SKM-1 treated with dmso at 0.1 percent for 144 hours (cell line): ENCODE measurements around the gene IL17RB.

Experiments
- DNase-seq: peaks from one replicate; lab custom pipeline; 2025; ENCODE audit not compliant: unreplicated experiment; lab: John Stamatoyannopoulos, UW

The IL17RB gene

DNA sequence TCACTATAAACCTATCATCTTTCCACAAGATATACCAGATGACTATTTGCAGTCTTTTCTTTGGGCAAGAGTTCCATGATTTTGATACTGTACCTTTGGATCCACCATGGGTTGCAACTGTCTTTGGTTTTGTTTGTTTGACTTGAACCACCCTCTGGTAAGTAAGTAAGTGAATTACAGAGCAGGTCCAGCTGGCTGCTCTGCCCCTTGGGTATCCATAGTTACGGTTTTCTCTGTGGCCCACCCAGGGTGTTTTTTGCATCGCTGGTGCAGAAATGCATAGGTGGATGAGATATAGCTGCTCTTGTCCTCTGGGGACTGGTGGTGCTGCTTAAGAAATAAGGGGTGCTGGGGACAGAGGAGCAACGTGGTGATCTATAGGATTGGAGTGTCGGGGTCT is 33.9 kb upstream of the IL17RB start:
- no peak for DNase-seq

DNA sequence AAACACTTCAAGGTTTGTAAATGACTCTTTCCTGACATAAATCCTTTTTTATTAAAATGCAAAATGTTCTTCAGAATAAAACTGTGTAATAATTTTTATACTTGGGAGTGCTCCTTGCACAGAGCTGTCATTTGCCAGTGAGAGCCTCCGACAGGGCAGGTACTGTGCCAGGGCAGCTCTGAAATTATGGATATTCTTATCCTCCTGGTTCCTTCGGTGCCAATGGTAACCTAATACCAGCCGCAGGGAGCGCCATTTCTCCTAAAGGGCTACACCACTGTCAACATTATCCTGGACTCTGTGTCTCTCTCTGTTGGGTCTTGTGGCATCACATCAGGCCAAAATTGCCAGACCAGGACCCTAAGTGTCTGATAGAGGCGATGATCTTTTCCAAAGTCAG is 33.1 kb upstream of the IL17RB start:
- no peak for DNase-seq

DNA sequence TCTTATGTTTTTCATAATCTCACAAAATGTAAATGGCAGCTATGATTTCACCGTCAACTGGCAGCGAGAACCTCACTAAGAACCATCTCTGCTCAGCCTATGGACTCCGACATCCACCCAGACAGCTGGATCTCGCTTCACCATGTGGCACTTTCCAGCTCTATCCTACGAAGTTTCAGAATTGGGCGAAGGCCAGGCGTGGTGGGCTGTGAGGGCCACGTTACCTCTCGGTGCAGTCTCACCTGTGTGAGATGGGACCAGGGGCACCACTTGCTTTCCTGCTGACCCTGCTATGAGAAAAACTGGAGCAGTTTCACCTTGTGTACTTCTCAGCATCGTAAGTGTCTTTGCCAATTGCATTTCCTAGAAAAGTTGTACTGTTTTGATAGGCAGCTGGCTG is 32.5 kb upstream of the IL17RB start:
- no peak for DNase-seq

DNA sequence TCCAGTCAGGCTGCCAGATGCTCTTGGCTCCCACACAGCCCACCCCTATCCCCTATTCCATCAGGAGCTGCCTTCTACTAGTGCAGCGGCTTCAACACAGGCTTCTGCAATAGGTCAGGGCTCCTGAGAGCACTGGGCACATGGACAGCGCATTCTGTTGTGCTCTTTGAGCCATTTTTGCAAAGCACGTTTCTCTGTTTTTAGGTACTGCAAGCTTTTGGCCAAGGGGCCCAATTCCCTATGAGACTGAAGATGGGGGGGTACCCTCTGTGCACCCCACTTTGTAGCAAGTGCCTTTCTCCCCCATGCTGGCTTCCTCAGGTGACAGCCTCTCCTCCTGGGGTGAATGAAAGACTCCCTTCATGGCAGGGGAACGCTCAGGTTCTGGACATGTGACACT is 31.3 kb upstream of the IL17RB start:
- no peak for DNase-seq

DNA sequence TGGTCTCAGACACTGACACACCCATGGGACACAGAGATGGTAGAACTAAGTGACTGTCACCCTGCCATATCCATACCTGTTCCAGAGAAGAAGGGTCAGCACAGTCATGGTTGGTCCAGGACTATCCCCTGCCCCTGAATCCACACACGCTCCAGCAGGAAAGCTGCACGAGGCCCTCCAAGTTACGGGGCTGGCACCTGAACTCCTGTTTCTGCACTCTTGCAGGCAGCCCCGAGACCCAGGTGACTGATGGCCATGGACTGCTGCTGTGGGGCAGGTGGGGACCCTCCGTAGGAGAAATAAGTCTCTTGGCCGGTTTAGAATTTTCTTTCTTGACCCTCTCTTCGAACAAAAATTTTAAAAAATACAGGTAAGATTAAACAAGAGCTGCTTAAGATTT is 30.7 kb upstream of the IL17RB start:
- DNase-seq, result no peak

DNA sequence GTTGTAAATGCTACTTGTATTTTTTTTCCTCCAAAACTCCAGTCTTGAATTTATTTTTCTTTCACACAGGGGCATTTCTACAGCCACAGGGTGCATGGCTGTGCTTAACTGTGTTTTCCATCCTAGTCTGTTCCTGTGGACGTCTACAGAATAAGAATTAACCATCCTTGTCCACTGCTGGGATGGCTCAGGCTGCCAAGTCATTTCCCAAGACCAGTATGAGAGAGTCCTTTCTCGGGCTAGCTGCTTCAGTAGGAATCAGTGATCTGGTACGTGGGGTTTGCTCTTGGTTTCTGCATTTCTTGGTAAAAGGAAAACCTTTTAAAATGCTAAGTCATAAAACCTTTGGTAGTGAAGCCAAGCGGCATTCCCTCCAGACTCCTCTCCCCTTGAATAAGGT is 29.9 kb upstream of the IL17RB start:
- DNase-seq, result no peak

DNA sequence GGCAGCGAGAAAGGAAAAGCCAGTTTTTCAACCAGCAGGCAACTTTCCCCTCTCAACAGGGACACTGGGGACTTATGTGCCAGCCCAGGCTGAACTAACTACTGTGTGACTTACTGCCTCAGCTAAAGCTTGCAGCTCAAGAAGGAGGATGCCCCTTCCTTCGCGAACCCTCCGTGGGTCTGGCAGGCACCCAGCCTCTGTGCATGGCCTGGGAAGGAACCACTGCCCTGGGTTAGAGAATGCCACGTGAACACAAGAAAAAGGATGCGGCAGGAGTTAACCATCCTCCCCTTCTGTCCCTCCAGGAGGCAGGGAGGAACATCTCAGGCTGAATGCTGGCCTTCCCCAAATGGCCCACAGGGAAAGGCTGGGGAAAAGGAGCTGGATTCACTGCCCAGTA is 29.2 kb upstream of the IL17RB start:
- no peak for DNase-seq

DNA sequence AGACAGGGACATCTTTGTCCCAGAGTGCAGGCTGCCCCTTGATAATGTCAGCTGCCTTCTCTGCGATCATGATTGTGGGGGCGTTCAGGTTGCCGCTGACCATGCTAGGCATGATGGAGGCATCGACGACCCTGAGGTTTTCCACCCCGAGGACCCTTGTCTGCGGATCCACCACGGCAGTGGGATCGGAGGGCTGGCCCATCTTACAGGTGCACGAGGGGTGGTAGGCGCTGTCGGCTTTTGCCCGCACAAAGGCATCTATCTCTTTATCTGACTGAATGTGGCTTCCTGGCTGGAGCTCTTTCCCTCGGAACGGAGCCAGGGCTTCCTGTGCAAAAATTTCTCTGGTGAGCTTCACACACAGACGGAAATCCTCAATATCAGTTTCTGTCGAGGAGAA is 28.6 kb upstream of the IL17RB start:
- no peak for DNase-seq

DNA sequence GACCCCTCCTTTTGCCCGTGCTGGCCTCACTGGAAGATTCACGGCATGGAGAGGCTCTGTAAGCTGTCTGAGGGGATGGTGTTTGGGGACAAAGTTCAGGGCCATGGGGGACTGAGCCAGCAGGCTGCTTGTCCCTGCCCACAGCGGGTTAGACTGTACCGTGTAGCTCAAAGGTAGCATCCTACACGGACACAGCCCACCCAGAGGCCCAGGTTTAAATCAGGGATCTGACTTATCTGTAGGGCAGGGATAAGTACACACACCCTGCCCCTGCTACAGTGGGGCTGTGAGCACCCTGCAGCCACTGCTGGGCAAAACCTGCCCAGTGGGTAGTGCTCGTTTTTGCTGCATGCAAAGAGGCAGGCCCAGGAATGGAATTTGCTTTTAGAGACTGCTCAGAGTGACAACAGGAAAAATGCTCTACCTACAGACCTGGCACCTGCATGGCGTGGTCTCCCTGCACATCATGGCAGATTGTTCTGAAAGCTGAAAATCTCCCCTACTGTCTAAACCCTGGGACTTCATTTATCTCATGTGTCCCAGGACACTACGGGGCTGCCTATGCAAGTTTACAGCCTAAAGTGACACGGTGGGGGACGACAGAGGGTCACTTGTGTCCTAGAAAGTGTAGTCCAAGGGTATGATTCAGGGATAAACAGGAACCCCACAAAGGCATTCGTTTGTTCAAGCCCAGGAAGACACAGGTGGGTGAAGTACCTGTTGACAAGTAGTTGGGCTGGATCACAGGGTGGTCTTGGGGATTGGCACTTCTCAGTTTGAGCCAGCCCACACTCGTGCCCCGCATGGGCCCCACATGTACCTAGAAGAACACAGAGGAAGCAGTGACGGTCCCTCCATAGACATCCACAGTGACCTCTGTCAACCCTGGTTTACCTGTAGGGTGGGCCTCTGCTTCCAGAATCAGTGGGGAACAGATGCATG is 27.9 kb upstream of the IL17RB start:
- DNase-seq, result no peak

DNA sequence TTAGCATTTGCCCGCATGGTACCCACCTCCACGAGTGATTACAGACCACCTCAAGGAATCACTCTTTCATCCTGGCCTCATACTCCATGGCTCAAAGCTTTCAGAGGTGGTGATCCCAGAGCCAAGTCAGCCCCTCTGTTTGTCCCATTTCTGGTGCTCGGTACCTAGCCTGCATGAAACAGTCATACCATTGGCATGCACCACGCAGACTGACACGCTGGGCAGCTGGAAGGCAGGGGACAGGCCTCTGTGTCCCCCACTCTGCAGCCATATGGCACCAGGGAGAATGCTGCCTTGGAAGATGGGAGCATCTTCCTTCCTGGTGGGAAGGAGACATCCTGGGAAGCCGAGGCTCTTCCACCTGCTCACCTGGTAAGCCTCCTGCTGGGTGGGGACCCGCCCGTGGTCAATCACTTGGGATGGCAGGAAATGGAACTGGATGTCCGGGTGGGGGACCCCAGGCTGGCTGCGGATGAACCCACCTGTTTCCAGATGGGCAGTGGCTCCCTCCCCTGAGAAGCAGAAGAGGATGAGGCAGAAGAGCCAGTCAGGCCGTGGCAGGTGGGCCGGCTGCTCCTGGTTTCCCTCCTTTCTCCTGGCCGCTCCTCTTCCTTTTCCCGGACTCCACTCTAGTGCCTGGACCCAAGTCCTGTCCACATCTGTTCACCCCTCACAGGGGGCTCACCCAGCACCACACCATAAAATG is 27.1 kb upstream of the IL17RB start:
- DNase-seq, result no peak

DNA sequence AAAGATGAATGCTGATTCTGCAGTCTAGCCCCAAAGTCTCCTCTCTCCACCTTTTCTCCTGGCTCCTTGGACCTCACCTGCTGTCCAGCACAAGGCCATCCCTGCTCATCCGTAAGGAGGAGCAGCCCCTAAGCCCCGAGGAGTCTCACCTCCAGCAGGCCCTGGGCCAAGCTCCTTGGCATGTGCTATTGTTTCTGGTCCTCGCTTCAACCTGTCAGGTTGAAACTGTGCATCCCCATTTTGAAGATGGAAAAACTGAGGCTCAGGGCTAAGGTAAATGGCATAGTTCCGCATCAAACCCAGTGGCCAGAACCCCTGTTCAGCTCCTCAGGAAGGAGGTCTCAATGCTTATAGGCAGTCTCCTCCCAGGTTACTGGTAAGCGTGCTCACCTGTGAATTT is 26.3 kb upstream of the IL17RB start:
- DNase-seq, result no peak

DNA sequence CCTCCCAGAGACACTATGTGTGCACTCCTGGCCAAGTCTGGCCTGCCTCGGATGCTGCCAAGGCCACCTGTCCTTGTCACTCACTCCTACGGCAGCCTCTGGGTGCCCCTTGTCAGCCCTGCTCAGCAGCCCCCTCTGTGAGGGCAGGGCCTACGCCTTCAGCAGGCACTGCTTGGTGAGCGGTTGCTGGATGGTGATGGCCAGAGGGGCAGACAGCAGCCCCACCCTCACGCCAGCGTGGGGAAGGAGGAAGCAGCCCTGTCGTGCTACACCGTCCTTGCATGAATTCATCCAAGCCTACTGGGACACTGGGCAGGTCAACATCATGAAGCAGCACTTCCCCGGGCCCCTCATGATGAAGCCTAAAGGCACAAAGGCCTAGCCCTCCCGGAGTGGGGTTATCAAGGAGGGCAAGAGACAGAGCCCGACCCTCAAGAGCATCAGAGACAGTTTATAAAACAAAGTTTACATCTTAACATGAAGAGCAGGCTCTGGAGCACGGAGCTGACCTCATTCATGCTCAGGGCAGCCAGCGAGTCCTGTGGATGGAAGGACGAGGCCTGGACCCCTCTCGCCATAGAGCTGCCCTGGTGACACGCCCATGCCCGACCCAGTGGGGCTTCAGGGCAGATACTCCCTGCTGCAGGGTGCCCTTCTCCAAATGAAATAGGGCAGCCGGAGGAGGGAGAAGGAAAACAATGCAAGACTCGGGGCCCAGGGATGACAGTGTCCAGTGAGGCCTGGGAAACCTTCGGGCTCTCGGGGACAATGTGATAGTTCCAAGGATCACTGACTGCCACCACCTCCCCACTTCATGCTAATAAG is 25.4 kb upstream of the IL17RB start:
- DNase-seq, result no peak

DNA sequence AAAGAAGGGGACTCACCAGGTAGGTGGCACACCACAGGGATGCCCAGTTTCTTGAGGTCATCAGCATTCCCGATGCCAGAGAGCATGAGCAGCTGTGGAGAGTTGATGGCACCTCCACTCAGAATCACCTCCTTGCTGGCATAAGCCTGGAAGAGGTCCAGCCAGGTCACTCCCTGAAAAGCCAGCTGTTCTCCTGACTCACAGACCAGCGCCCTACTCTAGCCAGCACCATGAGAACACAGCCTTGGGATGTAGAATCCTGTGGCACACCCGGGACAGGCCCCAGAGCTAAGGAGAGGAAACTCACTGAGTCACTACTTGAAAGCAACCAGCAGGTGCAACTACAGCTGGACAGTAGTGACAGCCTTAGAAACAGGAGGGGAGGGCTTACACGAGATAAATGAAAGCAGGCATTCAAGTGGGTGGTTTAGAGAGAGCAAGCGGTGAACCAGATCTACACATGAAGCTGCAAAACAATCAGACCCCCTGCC is 24.7 kb upstream of the IL17RB start:
- DNase-seq, result no peak

DNA sequence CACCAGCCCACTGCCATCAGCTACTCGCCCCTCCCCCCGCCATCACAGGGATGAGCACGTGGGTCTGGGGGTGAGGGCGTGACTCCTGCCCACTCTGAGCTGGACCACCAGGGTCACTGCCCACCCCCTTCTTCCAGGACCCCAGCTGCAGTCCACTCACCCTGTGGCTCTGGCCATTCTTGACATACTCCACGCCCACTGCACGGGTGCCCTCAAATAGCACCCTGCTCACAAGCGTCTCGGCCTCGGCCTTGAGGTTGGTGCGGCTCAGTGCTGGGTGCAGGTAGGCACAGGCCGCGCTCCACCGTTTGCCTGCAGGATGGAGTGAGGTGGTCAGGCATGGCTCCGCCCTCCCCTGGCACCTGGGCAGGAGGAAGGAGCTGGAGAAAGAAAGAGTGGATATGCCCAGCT is 24.0 kb upstream of the IL17RB start:
- DNase-seq, result no peak

DNA sequence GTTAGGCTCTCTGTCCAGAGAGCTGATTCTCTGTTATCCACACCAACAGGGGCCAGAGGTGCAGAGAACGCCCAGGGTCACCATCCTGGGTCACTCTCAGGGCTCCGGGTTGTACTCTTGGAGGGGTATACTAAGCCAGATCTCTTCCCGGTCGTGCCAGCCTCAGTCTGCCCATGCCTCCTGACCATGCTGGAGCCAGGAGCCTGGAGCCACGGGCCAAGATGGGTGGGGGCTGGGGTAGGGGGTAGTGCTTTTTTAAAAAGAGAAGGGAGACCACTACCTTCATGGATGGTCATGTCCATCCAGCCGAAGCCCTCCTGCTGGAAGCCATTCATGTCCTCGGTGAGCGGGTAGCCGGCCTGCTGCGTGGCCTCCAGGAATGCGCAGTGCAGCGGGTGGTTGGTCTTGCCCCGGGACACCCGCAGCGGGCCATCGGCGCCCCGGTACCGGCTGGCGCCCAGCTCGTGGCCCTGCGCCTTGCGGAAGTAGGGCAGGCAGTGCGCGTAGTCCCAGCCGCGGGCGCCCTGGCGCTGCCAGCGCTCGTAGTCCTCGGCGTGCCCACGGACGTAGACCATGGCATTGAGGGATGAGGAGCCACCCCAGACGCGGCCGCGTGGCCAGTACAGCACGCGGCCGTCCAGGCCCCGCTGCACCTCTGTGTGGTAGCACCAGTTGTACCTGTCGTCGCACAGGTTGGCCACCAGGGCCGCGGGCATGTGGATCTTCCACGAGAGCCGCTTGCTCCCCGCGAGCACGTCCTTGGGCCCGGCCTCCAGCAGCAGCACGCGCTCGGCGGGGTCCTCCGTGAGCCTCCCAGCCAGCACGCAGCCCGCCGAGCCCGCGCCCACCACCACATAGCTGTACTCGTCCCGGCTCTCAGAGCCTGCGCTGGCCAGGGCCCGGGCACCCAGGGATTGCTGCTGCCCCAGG is 23.1 kb upstream of the IL17RB start:
- DNase-seq, result no peak

DNA sequence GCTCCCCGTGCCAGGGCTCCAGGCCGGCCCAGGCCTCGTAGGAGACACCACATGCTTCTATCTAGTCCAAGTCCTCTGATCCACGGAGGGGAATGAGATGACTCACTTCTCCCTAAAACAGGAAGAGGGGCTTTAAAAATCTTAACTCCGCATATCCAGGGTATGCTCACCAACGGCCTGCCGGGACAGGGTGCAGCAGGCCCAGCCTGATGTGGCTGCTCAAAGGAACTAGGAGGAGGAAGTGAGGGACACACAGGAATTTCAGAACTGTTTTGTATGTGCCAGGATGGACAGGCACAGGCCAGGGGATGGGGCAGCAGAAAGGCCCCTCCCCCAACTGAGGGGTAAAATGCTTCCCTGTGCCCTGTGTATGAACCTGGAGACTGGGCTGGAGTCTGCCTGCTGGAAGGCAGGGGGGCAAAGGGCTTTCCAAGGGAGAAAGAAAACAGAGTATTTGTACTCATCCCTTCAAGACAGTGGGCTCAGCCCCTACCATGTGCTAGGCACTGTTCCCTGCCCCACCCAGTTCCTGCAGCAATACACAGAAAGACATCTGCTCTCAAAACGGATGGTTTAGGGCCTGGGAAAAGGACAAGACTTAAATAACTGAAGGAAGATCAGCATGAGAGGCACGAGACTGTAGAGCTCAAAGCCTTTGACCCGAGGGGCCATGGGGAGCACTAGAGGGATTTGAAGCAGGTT is 22.3 kb upstream of the IL17RB start:
- no peak for DNase-seq

DNA sequence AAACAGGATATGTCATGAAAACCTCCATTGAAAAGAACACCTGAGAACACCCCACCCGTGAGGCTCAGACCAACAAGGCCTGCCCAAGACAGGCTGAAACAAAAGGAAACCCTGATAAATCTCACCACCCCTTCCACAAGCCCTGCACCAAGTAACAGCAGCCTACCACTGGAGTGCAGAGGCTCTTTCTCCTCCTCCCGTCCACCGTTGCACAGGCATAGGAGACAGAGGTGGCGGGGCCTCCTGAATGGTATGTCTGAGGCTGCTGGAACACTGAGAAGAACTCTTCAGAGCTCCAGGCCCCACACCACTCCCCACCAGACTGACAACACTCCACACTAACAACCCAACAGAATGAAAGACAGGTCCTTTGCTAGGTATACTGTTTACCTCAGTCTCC is 21.6 kb upstream of the IL17RB start:
- DNase-seq, result no peak

DNA sequence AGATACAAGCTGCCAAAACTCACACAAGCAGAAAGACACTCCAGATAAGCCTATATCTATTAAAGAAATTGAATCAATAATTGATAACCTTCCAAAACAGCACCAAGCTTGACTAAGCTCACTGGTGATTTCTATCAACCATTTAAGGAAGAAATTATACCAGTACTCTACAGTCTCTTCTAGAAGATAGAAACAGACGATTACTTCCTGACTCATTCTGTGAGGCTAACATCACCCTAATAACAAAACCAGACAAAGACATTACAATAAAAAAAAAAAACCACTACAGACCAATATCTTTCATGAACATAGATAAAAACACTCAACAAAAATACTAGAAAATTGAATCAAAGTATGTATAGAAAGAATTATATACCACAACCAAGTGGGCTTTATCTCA is 20.3 kb upstream of the IL17RB start:
- no peak for DNase-seq

DNA sequence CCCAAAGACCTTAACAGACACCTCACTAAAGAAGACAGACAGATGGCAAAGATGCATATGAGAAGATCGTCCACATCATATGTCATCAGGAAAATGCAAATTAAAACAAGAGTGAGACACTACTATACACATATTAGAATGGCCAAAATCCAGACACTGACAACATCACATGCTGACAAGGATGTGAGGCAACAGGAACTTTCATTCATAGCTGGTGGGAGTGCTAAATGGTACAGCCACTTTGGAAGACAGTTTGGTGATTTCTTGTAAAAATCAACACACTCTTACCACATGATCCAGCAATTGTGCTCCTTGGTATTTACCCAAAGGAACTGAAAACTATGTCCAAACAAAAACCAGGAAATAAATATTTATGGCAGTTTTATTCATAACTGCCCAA is 17.8 kb upstream of the IL17RB start:
- no peak for DNase-seq

DNA sequence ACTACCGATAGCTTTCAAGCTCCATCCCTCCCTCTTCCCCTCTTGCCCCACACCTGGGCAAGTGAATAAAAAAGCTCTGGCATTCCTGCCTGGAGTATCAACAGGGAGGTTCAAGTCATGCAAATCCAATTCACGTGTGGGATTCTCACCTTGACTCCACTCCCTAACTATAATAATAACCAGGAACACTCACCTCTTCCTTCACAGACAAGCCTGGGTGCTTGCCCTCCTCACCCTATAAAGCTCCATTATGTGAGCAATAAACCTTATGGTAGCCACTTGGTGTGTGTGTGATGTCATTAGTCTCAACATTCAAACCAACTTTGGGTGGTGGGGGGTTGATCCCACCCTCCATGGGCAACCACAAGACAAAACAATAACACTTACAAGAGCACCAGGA is 16.8 kb upstream of the IL17RB start:
- DNase-seq, result no peak
